CD4-positive, alpha-beta T cell treated with Interleukin-15 for 4 hours (primary cell): ENCODE measurements around the gene CCR7.
A peak's percentile ranks its signal among the peaks of the same experiment; 100 is the strongest.
"Not testable (repeated sequence)": the region's sequence is repeated elsewhere in the genome, so short reads cannot be mapped to it uniquely, and the experiment has no call there.

Source experiments
- DNase-seq: peaks from one replicate; pipeline ENCODE4 v3.0.0-alpha.2; 2020; ENCODE audit warnings: low spot score

The CCR7 gene

DNA sequence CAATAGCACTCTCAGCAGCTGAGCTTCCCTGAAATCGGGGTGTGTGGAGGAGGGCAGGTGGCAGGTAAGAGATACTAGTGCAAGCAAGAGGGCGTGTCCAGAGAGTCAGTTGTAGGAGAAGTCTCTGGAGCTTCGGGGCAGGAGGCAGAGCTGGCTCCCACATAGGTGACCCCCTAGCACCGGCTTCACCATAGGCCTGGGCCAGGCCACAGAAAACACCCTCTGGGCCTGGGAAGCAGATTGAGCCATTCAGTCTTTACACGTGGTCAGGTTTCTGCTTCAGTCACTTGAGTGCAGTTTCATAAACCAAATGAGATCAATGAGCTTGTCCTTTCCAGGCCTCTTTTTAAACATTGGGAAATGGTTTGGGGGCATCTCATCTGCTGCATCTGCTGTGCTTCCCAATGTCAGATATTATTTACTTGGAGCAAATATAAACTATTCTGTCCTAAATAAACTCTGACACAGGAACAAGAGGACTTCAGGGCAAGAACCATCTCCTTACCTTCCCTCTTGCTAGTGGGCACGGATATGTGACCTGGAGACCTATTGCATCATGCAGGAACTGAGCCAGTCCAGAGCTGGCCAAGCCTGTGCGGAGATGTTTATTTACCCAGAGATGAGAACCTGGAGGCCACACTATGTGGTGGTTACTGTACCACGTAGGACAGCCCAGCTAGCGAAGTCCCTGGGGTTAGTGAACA is 16.1 kb downstream of the CCR7 start:
- no peak for DNase-seq

DNA sequence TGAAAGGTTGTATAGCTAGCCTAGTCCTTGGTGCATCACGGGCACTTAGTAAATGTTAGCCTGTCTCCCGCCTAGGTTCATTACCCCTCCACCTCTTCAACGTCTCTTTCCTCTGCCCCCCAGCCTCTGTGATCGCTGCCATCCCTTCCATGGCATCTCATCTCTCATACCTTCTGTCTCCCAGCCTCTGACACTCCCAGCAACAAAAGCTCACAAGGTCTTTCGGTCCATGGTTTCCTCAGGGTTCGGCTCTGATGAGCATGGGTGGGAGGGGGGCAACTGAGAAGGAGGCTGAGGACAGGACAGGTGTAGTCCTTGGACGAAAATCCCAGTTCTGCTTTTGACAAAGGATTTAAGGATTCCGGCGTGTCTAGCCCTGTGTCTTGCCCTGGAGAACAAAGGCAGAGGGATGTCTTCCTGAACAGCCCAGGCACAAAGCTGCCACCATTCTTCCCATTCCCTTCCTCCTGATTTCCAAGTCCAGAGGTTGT is 16.7 kb downstream of the CCR7 start:
- no peak for DNase-seq

DNA sequence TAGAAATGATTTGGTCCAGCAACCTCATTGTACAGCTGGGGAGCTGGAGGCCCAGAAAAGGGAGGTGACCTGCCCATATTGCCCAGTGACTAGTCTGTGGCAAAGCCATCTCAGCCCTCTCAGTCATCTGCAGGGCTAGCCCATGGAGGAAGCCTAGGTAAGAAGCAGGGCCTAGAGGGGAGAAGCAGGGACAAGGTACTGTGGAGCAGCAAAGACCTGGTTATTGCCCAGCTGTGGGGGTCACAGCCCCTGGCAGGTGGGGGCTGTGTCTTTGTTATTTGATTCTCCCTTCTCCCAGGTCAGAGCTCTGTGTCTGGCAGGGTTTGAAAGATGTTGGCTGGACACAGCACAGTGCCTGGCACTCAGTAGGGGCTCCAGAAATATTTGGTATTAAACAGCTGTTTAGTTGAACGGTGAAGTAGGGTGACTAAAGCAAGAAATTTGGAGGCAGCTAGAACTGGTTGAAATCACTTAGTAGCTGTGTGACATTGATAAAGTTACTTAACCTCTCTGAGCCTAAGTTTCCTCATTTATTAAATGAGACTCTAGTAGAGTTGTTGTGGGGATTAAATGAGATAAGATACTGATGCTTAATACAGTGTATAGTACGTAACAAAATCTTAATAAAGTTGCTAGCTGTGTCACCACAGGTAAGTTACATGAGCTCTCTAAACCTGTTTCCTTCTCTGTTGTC is 17.3 kb downstream of the CCR7 start:
- no peak for DNase-seq

DNA sequence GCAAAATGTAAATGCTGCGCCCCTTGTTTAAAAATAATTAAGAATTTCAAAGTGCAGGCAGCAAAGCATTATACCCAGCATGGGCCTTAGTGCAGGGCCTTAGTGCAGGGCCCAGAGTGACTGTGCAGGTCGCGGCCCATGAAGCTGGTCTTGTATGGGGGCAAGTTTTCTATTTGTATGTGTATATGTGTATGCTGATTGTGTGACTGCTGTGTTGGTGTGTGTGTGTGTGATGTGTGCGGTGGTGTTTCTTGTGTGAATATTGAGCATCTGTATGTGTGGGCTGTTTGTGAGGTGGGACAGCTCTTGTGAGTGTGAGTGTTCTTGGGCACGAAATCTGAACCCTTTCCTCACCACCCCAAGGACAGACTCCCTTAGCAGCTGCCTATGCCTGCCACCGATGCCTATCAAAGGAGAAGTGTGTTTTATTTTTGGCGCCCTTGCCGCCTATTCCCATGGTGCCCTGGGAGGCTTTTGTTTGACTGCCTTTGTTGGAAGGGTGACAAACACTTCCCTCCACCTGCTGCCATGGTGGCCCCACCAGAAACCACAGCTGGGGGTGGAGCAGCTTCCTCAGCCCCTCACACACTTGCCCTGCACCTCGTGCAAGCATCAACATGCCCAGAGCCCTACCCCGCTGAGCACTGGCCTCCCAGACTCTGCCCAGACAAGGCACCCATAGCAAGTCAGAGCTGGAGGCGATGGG is 18.0 kb downstream of the CCR7 start:
- peak; percentile 77 for DNase-seq

DNA sequence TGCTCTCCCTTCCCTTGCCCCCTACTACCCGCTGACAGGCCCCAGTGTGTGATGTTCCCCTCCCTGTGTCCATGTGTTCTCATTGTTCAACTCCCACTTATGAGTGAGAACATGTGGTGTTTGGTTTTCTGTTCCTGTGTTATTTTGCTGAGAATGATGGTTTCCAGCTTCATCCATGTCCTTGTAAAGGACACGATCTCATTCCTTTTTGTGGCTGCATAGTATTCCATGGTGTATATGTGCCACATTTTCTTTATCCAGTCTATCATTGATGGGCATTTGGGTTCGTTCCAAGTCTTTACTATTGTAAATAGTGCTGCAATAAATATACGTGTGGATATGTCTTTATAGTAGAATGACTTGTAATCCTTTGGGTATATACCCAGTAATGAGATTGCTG is 18.8 kb downstream of the CCR7 start:
- DNase-seq: not testable (repeated sequence)

DNA sequence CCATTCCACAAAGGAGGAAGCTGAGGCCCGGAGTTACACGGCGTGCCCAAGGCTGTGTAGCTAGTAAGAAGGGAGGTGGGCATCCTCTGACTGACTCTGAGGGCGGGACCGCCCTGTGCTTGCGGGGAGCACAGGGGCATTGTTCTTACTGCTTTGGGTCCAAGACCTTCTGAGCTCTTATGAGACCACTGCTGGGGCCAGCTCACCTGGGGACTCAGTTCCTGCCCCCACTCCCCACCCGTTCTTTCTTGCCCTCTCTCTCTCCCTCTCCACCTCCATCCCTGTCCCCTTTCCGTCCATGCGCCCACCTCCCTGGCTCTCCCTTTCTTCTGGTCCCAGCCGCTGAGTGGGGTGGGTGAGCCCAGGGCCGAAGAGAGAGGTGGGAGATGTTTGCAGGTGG is 19.6 kb downstream of the CCR7 start:
- no peak for DNase-seq

DNA sequence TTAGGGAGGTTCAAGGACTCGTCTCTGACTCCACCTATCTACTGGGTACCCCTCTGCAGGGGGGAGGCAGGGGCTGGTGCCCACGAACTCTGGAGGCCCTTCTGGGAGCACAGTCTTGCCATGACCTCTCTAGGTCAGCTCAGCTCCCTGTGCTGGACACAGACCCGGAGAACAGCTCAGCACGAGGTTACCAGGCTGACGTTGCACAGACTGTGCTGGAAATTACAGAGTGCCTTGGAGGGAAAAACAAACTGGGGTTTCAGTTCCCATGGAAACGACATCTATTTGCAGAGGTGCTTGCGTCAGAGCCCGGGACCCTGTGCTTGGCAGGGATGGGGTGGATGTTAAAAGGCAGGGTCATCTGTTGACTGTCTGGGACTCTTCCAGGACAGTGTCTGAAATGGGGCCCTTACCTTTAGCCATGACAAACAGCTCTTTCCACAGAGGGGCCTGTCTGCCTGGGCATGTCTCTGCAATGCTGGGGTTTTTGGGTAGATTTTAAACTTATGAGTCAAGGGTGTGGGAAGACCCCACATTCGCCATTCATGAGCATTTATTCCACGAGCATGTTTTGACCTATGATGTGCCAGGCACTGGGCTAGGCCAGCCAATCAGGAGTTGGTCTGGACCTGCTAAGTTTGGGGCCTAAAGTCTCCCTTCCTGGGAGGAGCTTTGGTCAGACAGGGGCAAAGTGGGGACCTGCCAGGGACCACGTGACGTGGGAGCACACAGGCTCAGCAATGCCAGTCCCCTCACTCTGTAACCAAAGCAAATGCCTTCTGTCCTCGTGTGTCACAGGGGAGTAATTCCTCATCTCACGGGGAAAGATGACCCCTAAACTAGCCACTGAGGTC is 22.5 kb downstream of the CCR7 start:
- DNase-seq: no peak

DNA sequence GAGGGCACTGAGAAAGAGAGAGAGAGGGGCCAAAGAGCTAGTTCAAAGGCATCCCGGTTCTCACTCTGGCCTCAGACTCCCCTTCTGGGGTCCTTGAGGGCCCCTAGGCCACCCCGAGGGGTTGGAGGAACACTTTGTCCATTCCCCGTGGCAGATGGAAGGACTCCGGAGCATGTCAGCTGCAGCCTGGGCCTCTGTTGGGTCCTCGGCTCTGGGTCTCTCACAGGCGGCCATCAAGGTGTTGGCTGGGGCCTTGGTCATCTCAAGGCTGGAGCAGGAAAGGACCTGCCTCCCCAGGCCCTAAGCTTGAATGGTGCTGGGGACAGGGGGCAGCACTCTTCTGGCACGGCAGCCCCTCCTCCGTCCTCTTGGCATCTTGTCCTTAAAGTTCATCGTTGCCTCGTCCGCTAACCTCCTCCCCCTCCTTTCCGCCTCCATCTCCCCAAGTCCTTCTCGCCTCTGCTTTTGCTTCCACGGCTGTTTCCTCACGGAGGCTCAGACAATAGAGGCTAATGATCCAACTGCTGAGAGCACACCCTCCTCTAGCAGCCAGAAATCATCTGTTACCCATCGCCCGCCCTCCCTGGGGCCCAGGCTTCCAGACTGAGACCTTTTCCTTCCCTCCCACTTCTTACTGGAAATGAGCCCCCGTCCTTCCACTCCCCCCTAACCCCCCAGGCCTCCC is 23.3 kb downstream of the CCR7 start:
- DNase-seq: no peak

DNA sequence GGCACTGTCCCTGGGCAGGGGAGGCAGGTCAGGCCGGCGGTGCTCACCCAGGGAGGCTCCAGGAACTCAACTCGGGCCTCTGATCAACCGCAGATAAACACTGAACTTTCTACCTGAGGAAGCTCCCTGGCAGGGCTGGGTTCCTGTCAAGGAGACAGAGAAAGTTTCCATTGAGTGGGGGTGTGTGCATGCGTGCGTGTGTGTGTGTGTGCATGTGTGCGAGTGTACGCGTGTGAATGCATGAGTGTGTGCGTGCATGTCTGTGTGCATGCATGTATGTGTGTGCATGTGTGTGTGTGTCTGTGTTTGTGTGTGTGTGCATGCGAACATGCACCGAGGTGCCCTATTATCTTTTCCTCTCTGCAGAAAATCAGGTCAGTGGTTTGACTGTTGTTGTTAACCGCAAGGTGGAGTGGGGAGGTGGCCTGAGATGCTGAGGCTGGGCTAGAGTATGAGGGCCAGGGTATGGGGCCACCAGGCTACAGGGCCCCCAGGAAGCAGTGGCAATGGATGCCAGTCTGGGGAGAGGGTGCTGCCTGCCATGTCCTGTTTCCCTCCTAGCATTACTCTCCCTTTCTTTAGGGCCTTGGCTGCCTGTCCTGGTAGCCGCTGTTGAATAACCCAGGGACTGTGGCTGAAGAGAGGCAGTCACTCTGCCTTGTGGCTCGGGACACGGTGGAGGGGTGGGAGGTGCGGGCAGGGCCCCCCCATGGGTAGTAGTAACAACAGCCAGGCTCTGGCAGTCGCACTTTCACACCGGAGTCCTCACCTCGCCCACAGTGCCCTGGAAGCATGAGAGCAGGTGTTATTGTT is 24.0 kb downstream of the CCR7 start:
- DNase-seq: peak; percentile 66

DNA sequence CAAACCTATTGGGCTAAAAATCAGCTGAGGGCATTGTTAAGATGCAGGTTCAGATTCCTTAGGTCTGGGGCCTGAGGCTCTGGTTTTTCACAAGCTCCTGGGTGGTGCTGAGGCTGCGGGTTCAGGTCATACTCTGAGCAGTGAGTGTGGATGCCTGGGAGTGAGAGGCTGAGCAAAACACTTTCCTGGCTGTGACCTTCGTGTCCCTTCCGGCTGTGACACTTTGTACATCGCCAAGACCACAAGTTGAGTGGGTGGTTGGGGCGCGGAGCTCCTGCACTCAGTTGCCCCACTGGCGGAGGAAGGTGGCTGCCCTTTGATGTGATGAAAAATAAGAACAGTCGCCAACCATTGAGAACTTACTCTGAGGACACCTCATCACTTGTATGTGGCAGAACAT is 24.8 kb downstream of the CCR7 start:
- DNase-seq: peak; percentile 55

DNA sequence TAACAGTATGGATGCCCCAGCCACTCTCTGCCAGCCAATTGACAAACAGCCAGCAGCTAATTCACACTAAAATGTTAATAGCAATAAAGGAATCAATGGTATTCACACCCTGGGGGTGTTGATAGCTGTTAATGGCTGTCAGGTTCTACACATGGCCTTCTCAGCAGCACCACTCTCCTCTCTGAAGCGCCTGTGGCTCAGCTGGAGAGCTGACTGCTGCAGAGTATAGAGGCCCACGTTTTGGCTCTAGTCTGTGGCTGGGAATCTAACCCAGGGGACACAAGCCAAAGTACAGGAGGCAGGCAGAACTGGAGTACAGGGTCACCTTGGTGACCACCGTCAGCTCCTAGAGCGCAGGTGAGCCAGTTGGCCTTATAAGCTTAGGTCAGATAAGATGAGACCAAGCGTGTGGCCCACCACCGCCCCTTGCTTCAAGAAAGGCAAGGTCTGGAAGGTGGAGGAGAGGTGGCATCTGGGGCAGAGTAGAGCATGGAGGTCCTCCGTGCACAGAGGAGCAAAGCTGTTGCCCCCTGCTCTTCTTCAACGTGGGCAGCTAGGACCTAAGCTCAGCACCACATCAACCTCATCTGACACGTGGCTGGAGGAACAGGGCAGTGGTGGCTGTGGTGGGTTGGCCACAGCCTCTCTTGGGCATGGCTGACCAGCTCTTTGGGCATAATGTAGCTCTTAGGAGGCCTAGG is 25.4 kb downstream of the CCR7 start:
- DNase-seq: no peak

DNA sequence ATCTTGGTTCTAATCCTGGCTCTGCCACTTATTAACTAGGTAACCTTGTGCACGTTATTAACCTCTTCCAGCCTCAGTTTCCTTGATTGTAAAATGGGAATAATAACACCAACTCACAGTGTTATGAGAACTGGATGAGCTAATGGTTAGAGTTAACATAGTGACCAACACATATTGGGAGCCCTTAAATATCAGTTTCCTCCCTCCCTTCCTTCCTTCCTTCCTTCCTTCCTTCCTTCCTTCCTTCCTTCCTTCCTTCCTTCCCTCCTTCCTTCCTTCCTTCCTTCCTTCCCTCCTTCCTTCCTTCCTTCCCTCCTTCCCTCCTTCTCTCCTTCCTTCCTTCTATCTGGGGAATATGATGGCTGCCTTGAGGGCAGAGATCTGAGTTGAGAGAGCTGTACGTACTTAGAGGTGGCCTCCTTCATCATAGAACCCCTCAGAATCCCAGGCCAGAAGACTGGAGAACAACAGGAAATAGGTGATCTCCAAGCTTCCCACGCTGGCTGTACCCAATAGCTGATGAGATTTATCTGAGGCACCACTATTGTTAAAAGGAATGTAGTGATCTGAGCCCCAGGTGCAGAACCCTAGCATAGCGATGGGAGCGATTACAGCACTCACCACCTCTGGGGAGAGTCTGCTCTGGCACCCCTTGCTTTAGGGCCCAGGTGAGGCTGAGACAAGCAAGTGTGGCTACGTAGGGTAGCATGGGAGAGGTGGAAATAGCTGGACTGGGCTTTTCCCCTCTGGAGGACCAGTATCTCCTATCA is 26.2 kb downstream of the CCR7 start:
- DNase-seq: no peak

DNA sequence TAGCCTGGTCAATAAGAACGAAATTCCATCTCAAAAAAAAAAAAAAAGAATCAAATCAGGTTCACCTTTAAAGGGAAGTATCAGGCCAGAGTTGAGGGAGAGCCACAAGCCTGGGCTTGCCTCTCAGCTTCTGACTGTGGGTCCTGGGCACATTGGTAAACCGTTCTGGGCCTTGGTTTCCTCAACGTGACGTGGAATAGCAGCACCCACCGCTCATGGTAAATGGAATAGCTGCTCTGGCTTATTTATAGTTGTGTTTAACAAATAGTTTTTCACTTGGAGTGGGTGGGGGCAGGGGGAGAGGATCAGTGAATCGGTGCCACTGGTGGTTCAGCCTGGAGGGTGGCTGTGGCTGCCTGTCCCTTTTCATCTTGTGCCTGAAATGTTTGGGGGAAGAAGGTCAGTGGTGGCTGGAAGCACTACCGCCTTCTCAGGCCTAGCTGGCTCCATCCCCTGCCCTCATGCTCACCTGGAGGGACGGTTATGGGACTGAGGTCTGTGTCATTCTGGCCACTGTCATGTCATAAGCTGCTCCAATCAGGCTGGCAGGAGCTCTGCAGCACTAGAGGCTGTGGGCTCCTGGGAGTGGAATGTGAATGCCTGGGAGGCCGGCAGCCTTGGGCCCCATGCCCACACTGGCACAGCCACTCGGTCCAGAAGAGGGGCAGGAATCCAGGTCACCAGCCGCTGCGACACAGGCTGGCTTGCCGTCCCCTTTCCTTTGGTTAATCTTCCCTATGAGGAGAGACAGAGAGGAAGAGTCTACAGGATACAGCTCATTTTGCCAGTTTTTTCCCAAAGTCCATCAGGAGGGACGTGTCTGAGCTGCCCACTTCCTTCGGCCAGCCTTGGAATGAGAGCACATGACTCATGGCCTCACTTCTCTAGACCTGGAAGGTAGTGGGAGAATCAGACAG is 27.0 kb downstream of the CCR7 start:
- no peak for DNase-seq

DNA sequence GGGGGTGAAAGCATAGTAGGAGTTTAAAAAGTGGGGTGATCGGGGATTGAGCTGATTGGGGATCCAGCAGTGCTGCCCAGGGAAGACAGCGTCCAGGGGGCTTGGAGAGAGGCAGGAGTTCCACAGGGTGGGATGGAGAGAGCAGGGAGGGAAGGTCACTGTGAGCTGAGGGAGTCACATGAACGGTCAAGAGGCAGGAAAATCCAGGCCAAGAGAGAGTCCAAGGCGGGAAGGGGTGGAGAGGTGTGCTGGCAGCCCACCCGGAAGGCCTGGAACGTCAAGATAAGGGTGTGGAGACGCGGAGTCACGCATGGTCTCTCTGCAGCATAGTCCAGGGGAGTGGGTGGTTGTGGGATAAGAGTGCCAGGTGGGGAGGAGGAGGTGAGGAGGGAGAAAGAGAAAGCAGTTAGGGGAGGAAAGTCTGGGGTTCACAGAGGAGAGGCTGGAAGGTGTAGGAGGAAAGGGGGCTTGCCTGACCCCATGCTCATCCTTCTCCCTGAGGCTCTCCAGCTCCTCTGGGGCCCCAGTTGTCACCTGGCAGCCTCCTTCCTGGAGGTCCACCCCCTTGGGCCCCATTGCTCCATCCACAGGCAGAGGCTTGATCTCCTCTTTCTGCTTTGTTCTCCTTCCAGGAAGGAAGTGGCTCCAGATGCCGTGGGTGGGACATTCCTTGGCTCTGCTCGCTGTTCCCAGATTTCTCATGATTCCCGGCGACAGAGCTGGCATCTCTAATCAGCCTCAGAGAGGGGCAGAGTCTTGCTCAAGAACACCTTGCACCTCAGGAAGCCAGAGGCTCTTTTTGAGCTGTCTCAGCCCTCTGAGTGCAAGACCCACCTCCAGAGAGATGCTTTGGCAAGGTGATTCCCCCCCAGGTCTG is 28.7 kb downstream of the CCR7 start:
- no peak for DNase-seq

DNA sequence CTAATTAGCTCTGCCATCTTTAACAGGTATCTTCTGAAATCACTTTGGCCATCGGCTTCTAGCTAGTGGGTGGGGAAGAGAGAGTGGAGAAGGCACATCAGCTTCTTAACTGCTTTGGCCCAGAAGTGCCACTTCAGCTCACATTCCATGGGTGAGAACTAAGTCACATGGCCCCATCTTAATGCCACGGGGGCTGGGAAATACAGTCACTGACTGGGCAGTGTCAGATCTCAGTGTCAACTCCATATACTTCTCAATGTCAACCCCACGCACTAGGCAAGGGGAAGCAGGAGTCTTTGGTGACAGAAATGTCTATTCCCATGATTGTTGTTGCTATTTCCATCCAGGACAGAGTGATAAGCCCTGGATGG is 29.4 kb downstream of the CCR7 start:
- no peak for DNase-seq

DNA sequence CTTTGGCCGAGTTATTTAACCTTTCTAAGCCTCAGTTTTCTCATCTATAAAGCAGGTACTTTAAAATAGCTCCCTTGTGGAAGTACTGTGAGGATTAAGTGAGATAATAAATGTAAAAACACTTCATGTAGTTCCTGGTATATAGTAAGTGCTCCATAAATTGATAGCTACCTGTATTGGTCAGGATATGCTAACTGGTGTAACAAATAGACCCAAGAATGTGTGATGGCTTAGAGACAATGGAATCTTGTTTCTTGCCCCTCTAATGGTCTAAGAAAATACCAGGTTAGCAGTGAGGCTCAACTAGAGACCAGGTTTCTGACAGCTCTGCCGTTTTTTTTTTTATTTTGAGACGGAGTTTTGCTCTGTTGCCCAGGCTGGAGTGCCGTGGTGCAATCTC is 29.8 kb downstream of the CCR7 start:
- DNase-seq: no peak
